ENCODE data around the gene WFDC5. TPM values are rescaled to one million over a fixed set of nuclear protein-coding genes. Genes with fewer than 3 reads are reported as not detected.

Gene WFDC5
- total and polyA plus RNA-seq, 9 of the 15 experiments (the other 6 are each of a cell fraction or from before 2014, with no cell fraction given) = not detected

DNA sequence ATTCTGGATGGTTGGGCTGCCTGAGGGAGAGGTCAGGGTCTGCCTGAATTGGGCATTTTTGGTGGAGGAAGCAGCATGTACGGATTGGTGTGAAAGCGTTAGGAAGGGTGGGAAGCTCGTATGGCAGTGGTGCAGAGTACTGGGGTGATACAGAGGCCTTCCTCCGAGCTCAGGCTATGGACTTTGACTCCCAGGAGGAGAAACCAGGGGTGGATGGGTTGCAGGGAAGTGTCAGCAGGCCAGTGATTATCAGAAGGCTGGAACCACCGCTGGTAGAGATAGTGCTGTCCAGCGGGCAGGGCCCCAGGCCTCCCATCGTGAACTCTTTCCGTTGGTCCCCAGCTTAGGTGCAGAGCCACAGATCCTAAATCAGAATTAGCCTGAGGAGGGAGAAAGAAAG lies 5.3 kb downstream of the WFDC5 start:
- FAIRE-seq = no peak
- Histone ChIP-seq H3K9me1 (ENCODE audit: control insufficient read depth, insufficient read depth, low read length) (no peaks in the 10 kb centered on the region), H4K20me1 (replicated peaks; ENCODE audit: control insufficient read depth, insufficient read depth, low read length) (no peaks in the 10 kb centered on the region), H3K9ac (ENCODE audit: insufficient read depth in 1 of 2, low read depth in 2 of 2, low read length in 2 of 2) (no peak overlapping the region), H3K27me3 (ENCODE audit: control insufficient read depth in 2 of 2, insufficient read depth in 2 of 2, low read length in 2 of 2) (peaks cover 14 to 43% of the 10 kb centered on the region in 2 experiments; a peak in 4 of 5 replicates), H3K36me3 (ENCODE audit: control insufficient read depth, insufficient read depth, low read length) (no peaks in the 10 kb centered on the region), H3K4me3 (no peak overlapping the region), H2AFZ (ENCODE audit: low read depth, low read length) (no peak overlapping the region), H3K27ac (ENCODE audit: extremely low read depth, low read depth, low read length) (no peak overlapping the region), H3K4me1 (replicated peaks in 1 of 2; ENCODE audit: control insufficient read depth in 2 of 2, insufficient read depth in 2 of 2, low read length in 2 of 2) (peaks cover 0 to 3% of the 10 kb centered on the region in 2 experiments; a peak in 1 of 5 replicates), H3K79me2 (ENCODE audit: control insufficient read depth, insufficient read depth, low read length) (no peaks in the 10 kb centered on the region), H3K9me3 (replicated peaks; ENCODE audit: control insufficient read depth, insufficient read depth, low read depth, low read length) (no peaks in the 10 kb centered on the region), H3K4me2 (ENCODE audit: insufficient read depth, low read length) (no peak overlapping the region)
- no peak for DNase-seq (ENCODE audit: extremely low read depth in 1 of 4, low spot score in 3 of 4)
- no TSS peak for BruUV-seq (replicated peaks)
- TF ChIP-seq STAT5B (CRISPR knock-in tag; IDR thresholded peaks at IDR 0.05) (no peak), NCOA4 (IDR thresholded peaks at IDR 0.05; ENCODE audit: partially characterized antibody) (no peak), FOXA1 (IDR thresholded peaks at IDR 0.05; ENCODE audit: borderline replicate concordance) (no peak), HMG20A (CRISPR knock-in tag; conservative IDR thresholded peaks at IDR 0.05) (no peak), HNRNPL (IDR thresholded peaks at IDR 0.05; ENCODE audit: low read depth, low read length) (no peak), ZKSCAN3 (CRISPR knock-in tag; IDR thresholded peaks at IDR 0.05) (no peak), PTTG1 (tag; IDR thresholded peaks at IDR 0.05; ENCODE audit: low read depth) (no peak), MECOM (CRISPR knock-in tag; IDR thresholded peaks at IDR 0.05) (no peak), GTF2E2 (tag; IDR thresholded peaks at IDR 0.05) (no peak), ETS2 (tag; IDR thresholded peaks at IDR 0.05; ENCODE audit: borderline replicate concordance, poor library complexity, severe bottlenecking) (no peak), GABPB2 (CRISPR knock-in tag; conservative IDR thresholded peaks at IDR 0.05) (no peak), NFATC3 (IDR thresholded peaks at IDR 0.05) (no peak), GATAD2B (IDR thresholded peaks at IDR 0.05; ENCODE audit: borderline replicate concordance) (no peak), SREBF1 (IDR thresholded peaks at IDR 0.05; ENCODE audit: borderline replicate concordance, low read depth, low read length) (no peak), ZNF76 (CRISPR knock-in tag; IDR thresholded peaks at IDR 0.05; ENCODE audit: borderline replicate concordance) (no peak)
- TF ChIP-seq, protein P1, sequence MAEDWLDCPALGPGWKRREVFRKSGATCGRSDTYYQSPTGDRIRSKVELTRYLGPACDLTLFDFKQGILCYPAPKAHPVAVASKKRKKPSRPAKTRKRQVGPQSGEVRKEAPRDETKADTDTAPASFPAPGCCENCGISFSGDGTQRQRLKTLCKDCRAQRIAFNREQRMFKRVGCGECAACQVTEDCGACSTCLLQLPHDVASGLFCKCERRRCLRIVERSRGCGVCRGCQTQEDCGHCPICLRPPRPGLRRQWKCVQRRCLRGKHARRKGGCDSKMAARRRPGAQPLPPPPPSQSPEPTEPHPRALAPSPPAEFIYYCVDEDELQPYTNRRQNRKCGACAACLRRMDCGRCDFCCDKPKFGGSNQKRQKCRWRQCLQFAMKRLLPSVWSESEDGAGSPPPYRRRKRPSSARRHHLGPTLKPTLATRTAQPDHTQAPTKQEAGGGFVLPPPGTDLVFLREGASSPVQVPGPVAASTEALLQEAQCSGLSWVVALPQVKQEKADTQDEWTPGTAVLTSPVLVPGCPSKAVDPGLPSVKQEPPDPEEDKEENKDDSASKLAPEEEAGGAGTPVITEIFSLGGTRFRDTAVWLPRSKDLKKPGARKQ (CRISPR knock-in tag; IDR thresholded peaks at IDR 0.05) = no peak
- TF ChIP-seq, protein P2, sequence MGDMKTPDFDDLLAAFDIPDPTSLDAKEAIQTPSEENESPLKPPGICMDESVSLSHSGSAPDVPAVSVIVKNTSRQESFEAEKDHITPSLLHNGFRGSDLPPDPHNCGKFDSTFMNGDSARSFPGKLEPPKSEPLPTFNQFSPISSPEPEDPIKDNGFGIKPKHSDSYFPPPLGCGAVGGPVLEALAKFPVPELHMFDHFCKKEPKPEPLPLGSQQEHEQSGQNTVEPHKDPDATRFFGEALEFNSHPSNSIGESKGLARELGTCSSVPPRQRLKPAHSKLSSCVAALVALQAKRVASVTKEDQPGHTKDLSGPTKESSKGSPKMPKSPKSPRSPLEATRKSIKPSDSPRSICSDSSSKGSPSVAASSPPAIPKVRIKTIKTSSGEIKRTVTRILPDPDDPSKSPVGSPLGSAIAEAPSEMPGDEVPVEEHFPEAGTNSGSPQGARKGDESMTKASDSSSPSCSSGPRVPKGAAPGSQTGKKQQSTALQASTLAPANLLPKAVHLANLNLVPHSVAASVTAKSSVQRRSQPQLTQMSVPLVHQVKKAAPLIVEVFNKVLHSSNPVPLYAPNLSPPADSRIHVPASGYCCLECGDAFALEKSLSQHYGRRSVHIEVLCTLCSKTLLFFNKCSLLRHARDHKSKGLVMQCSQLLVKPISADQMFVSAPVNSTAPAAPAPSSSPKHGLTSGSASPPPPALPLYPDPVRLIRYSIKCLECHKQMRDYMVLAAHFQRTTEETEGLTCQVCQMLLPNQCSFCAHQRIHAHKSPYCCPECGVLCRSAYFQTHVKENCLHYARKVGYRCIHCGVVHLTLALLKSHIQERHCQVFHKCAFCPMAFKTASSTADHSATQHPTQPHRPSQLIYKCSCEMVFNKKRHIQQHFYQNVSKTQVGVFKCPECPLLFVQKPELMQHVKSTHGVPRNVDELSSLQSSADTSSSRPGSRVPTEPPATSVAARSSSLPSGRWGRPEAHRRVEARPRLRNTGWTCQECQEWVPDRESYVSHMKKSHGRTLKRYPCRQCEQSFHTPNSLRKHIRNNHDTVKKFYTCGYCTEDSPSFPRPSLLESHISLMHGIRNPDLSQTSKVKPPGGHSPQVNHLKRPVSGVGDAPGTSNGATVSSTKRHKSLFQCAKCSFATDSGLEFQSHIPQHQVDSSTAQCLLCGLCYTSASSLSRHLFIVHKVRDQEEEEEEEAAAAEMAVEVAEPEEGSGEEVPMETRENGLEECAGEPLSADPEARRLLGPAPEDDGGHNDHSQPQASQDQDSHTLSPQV (IDR thresholded peaks at IDR 0.05) = no peak
- TF ChIP-seq, protein P3, sequence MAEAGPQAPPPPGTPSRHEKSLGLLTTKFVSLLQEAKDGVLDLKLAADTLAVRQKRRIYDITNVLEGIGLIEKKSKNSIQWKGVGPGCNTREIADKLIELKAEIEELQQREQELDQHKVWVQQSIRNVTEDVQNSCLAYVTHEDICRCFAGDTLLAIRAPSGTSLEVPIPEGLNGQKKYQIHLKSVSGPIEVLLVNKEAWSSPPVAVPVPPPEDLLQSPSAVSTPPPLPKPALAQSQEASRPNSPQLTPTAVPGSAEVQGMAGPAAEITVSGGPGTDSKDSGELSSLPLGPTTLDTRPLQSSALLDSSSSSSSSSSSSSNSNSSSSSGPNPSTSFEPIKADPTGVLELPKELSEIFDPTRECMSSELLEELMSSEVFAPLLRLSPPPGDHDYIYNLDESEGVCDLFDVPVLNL (CRISPR knock-in tag; IDR thresholded peaks at IDR 0.05; ENCODE audit: low read depth) = no peak
- ChIA-PET CTCF (ENCODE audit: low intra/inter-chr PET ratio) (no interaction called here), POLR2A (interaction anchor here (0.6 to 1.5 kb wide), 5 partner anchors 12 to 221 kb away, joined by 3 to 5 read pairs (median 4); no protein-coding TSS in a partner anchor)
- intact Hi-C loops (cut with micrococcal nuclease) = loop anchor here (5.0 kb wide), 2 partner anchors 67 to 97 kb away; no protein-coding TSS in a partner anchor
- ATAC-seq = peak; percentile 18; the same call in 1 of the 3 replicates
- 4% methylated on average over 8 of the region's 8 CpGs for WGBS (ENCODE audit: insufficient coverage, low coverage, missing lambda C conversion rate)
- in situ Hi-C loops (cut with MboI) = no loop called here

Data from K562 (cell line).